ENCODE results near the gene ZNF132.

DNA sequence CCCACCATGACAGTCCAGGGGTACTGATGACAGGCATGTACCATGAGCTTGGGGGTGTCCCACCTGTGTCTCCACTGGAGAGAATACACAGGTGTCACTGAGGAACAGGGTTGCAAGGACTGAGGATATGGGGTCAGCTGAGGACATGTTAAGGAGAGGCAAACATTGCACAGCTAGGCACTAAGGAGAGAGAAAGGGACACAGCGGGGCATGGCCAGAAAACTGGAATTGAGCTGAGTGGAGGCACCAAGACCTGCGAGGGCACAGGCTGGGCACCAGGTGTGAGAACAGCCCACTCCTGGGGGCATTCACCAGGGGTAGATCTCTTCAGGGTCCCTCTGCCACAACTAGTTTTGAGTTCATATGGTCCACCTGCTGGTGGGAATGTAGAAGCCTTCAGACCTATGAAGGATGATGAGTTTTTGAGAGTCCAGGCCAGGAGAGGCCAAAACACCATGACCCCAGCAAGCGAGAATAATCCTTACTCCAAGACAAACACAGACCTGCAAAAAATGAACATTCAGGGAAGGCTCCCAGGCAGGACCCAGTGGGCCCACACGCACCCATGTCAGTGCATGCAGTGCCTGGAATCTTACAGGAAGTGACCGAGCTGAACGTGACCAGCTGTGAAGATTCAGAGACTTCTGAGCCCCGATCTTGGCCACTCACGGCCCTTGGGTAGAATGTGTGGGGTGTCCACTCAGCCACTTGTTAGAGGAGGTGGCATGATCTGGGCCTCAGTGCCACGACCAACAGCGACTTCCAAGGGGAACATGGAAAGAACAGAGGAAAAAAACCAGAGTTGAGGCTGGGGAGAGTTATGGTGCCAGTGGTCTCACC is 32.9 kb downstream of the ZNF132 start:
- TF ChIP-seq CREM (CRISPR knock-in tag; IDR thresholded peaks at IDR 0.05): no peak
- TF ChIP-seq, protein P1, sequence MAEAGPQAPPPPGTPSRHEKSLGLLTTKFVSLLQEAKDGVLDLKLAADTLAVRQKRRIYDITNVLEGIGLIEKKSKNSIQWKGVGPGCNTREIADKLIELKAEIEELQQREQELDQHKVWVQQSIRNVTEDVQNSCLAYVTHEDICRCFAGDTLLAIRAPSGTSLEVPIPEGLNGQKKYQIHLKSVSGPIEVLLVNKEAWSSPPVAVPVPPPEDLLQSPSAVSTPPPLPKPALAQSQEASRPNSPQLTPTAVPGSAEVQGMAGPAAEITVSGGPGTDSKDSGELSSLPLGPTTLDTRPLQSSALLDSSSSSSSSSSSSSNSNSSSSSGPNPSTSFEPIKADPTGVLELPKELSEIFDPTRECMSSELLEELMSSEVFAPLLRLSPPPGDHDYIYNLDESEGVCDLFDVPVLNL (CRISPR knock-in tag; IDR thresholded peaks at IDR 0.05; ENCODE audit: borderline replicate concordance, low read depth): no peak
